GM19099 (cell line): Measurements from ENCODE around the gene ACTA2.

Source experiments
- POLR2A ChIP-seq: IDR thresholded peaks from 3 replicates; pipeline ENCODE4 v1.6.1; 2011; ENCODE audit warnings: low read depth; ENCODE audit not compliant: insufficient read length; ENCODE audit errors: extremely low read depth

ACTA2 gene

DNA sequence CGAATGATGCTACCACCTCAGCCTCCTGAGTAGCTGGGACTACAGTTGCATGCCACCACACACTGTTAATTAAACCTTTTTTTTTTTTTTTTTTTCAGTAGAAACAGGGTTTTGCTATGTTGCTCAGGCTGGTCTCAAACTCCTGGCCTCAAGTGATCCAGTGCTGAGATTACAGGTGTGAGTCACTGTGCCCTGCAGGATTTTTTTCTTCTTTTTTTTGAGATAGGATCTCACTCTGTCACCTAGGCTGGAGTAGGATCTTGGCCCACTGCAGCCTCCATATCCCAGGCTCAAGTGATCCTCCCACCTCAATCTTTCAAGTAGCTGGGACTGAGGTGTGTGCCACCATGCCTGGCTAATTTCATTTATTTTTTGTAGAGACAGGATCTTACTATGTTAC is 6.4 kb downstream of the ACTA2 start:
- TF ChIP-seq POLR2A = no peak

DNA sequence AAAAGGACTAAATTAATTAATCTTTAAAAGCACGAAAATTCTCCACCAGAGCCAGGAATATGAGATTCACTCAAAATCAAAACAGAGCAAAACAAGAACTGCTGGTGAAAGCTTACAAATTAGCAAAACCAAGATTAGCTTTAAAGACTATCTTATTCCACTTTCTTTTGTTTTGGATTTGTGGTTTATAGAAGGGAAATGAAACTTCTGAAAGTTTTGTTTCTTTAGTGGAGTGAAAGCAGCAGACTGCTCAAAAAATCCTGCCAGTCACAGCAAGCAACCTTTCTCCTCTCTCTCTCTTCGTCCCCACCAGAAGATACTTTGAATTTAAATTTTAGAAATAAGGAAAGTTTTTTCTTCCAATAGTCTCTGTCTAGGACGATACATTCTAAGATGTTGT is 7.8 kb downstream of the ACTA2 start:
- no peak for TF ChIP-seq POLR2A

DNA sequence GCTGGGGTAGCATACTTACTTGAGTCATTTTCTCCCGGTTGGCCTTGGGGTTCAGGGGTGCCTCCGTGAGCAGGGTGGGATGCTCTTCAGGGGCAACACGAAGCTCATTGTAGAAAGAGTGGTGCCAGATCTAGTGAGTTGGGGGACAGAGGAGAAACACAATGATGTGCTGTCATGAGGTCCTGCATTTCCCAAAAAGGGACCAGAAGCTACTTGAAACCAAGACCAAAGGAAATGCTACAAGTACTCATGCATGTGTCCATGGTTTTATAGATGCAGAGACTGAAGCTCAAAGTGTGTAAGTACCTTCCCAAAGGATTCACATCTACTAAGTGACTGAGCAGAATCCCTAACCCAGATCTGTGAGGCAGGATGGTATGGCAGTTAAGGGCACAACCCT is 8.8 kb downstream of the ACTA2 start:
- no peak for TF ChIP-seq POLR2A

DNA sequence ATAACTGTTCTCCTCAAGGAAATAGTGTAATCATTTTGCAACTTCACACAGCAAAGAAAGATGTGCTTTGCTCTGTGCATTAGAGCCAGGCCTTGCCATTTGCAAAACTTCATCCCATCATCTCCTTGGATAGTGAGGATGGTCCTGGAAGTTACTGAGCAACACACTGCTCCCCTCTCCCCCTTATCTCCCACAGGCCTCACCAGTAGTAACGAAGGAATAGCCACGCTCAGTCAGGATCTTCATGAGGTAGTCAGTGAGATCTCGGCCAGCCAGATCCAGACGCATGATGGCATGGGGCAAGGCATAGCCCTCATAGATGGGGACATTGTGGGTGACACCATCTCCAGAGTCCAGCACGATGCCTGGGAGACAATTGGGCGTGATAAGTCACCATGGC is 11.5 kb downstream of the ACTA2 start:
- TF ChIP-seq POLR2A = no peak

DNA sequence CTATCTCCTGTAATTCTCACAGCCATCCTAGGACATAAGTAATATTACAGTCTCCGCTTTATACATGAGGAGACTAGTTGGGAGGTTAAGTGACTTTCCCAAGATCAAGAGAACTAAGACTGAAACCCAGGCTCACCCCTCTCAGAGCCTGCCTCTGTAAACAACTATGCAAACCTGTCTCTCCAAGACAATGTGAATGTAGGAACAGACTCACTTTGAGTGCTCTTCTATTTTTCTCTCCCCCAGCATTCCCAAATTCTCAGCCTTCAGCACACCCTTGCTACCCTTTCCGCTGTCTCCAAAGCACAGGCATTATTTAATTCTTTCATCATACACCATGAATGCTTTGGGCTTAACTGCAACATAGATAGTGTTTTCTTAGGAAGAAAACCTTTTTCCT is 13.6 kb downstream of the ACTA2 start:
- TF ChIP-seq POLR2A = no peak

DNA sequence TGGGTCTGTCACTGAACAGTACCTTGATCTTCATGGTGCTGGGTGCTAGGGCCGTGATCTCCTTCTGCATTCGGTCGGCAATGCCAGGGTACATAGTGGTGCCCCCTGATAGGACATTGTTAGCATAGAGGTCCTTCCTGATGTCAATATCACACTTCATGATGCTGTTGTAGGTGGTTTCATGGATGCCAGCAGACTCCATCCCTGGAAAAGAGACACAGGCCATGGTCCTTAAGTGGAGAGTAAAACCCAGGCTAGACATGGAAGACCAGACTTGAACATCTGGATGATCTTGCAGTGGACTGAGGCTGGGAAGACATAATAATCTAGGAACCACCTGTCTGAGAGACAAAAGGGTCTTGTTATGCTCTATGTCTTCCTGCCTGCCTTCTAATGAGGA is 14.5 kb downstream of the ACTA2 start:
- no peak for TF ChIP-seq POLR2A

DNA sequence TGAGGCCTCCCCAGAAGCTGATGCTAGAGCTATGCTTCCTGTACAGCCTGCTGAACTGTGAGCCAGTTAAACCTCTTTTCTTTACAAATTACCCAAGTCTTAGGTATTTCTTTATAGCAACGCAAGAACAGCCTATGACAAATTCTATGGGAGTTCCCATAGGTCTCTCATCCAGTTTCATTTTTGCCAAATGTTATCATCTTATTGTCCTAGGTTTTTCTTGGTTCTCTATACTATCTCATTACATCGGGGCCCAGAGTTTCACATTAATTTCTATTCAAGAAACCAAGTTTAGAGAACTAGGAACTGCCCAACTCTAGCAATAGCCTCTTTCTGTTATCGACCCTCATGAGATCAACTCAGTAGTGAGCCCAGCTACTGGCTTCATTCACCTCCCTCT is 15.9 kb downstream of the ACTA2 start:
- no peak for TF ChIP-seq POLR2A

DNA sequence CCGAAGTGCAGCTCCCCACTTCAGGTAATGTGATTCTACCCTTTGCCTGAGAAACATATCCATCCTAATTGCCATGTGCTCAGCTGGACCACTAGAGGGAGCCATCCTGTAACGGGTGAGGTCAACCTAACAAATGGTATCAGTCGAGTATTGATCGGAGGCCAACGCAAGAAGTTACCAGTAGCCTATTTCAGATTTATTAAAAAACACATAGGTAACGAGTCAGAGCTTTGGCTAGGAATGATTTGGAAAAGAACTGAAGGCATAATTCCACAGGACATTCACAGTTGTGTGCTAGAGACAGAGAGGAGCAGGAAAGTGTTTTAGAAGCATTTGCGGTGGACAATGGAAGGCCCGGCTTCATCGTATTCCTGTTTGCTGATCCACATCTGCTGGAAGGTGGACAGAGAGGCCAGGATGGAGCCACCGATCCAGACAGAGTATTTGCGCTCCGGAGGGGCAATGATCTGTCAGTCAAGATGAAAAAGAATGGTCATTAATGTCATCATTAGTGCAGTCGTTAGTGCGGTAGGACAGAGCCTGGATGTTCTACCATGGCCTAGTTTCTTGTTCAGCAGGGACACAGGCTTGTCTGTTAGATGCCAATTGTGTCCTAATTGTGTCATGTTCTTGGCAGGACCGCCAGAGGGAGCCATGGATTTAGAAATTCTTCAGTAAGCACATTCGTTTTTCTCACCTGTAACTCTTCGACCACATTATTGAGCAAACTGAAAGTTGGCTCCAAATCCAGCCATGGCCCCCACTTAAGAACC is 17.5 kb downstream of the ACTA2 start:
- no peak for TF ChIP-seq POLR2A

DNA sequence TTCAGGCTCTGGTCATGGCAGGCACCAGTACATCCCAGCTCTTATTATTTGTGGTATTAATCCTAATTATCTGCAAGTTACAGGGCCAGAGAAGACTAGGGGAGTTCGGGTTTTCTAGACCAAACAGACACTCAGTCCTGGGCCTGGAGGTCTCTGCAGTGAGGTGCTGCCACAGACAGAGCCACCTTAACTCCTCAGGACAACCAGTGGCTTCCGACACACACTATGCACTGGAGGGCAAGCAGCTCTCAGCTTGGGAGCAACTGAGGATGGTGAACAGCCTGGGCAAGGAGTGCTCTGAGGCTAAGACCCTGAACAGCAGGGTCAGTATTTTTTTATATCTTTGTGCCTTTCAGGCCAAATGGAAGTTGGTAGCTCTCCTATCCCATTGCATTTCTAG is 19.0 kb downstream of the ACTA2 start:
- TF ChIP-seq POLR2A = no peak

DNA sequence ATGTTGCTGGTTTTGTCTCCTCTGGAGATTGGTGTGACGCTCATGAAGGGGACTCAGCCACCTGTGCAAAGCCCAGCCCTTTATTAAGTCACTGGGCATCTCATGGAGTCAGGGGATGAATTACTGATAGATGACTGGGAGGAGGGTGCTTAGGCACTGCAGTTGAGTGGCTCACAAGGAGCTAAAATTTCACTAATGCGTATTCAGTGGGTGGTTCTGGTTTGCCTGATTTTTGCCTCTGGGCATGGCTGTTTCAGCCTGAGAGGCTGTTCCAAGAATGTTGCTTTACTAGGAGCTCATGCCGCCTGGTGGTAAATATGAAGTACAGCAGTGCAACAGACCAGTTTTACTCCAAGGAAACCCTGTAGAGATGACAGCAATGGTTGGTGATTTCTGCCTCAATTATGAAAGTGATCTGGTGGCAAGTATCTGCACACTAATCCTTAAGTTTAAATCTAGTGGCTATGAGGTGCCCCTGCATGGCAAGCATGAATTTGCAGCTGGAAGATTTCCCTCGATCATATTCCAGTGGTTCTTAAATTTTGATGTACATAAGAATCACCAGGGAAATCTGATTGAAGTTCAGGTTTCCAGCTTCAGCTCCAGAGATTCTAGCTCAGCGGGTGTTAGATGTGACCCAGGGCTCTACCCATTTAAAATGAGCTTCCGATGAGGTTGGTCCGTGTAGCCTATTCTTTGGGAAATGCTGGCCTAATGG is 19.9 kb downstream of the ACTA2 start:
- no peak for TF ChIP-seq POLR2A

DNA sequence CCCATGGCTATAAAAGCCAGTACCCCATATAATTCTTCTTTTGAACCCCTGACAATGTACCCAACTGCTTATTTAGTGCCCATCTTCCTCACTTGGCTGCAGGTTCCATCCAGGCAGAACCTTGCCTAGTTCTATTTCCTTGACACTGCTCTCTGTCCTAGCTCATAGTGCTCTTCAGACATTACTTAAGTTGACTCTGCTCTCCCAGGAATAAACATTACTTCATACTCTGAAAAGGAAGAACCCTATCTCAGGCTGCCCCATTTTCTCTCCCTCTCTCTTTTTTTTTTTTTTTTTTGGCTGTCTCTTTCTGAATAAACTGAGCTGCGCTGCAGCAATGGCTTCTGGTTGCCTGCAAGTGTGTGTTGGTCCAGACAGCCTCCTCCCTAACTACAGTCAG is 21.0 kb downstream of the ACTA2 start:
- no peak for TF ChIP-seq POLR2A

DNA sequence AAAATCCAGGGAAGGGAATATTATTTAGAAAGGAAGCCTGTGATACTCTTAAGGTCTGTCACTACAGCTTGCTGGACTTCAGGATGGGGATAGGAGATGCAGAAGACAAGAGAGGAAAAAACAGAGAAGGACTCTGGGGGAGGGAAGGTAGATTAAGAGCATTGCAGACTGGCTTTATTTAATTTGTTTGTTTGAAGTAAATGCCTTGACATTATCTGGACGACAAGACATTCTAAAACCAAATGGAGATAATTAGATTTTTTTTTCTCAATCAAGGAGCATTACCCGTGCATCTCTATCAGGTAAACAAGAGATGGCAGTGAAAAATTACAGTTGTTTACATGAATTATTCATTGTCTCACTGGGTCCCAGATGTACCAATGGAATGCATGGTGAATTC is 24.3 kb downstream of the ACTA2 start:
- TF ChIP-seq POLR2A = no peak

DNA sequence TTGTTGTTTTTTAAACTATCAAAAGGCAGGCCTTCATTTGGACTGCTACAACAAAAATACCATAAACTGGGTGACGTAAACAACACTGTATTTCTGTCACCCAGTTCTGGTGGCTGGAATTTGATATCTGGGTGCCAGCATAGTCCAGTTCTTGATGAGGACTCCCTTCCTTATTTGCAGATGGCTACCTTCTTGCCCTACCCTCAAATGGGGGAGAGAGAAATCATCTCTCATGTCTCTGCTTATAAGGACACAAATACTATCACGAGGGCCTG is 25.2 kb downstream of the ACTA2 start:
- no peak for TF ChIP-seq POLR2A

DNA sequence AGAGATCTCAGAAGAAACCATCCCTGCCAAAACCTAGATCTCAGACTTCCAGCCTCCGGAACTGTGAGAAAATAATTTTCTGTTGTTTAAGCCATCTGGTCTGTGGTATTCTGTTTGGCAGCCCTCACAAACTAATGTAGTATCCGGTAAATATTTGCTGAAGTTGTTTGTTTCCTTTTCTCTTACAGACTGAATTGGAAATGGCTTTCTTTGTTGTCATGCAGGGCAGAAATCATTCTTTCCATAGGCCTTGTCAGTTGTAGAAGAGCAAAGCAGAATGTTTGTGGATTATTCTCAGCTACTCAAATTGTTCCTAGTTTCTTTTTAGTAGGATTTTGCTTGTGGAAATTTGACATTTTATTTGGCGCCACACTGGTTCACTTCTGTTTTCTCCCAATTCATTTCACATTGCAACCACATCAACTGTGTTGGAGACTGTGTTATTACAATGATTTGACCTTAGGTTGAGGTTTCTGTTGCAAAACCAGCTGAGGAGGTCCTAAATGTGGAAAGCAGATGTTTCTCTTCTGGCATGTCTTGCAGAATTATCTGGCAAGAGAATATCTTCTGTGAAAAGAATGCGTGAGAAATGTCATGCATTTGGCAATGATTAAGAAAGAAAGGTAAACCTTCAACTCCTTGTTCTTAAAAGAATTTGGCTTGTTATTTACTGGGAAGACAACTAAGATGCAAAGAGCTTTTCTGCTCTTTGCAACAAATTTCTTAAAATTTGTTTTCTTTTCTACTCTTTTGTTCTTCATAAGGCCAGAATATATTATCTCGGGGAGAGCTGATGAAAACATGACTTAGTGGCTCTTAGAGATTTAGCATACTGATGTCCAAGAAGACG is 25.8 kb downstream of the ACTA2 start:
- TF ChIP-seq POLR2A = no peak

DNA sequence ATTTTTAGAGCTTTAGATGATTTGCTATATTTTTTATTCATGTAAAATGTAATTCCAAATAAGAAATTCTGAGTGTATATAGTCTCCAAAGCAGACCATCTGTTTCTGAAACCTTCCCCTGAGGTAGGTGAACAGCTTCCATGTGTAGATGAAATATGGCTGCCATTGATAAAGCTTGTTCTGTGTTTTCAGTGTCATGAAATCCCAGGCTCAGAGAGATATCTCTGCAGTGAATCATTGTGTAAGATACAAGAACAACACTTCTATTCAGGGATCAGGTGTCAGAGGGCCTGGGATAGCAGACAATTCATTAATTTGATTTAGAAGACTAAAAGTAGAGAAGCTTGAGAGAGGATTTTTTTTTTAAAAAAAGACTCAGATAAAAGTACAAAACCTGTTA is 29.1 kb downstream of the ACTA2 start:
- no peak for TF ChIP-seq POLR2A

DNA sequence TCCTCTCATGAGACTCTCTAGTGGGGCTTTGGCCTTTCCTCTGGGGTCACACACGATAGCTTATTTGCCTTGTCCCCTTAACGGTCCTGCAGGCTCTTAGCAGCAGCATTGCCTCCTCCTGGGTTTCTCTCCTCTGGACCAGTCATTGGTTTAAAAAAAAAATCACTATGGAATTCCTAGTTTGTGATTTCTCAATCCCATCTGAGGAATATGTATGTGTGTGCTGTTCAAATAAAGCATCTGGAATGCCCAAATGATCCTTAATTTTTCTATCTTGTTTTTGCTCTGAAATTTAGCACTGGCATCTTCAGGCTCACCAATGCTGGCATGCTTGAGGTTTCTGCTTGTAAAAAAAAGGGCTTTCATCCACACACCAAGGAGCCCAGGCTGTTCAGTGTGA is 30.5 kb downstream of the ACTA2 start:
- no peak for TF ChIP-seq POLR2A
